K562 (cell line): ENCODE measurements around the gene TBC1D2B. TPM values are rescaled to one million over a fixed set of nuclear protein-coding genes. Genes with fewer than 3 reads are reported as not detected.

ENCODE experiments used
- ATAC-seq: fragments of 200-7000 bp; cut with Tn5 transposase; 3 replicates; pipeline ENCODE4 v1.9.1; 2020; ENCODE audit warnings: moderate library complexity
- BruUV-seq: library from RNA; stranded (reverse); fragments of 400-500 nt; replicated peaks from 2 replicates; lab custom pipeline; 2021; lab: Mats Ljungman, UMichigan
- CTCF ChIA-PET: fragments of 300-600 bp; formaldehyde crosslinking; extraction: SDS; loops from one replicate; lab custom pipeline; 2021; ENCODE audit warnings: low intra/inter-chr PET ratio; lab: Yijun Ruan, JAX
- POLR2A ChIA-PET: fragments of 300-600, 350-650 bp; sonication (Branson Sonifier 250); formaldehyde crosslinking; extraction: SDS; loops from one replicate; lab custom pipeline; 2021; ENCODE audit warnings: antibody characterized with exemption, inconsistent platforms; lab: Yijun Ruan, JAX
- DNase-seq, 4 experiments: peaks; one replicate each; pipeline versions ENCODE4 v3.0.0 to v3.0.0-alpha.2; 2011 to 2018; ENCODE audit warnings: low spot score in 3 of 4, mixed read lengths in 3 of 4; ENCODE audit errors: extremely low read depth in 1 of 4
- FAIRE-seq: peaks from 2 replicates; lab custom pipeline; 2011; peaks lifted over from hg19 to GRCh38; lab: Jason Lieb, UNC
- H2AFZ ChIP-seq: 2 replicates; pipeline ENCODE4 v1.6.0; 2011; ENCODE audit warnings: low read depth, low read length, control low read depth, inconsistent platforms
- H3K27ac ChIP-seq: fragments of 200-600 bp; 3 replicates; pipeline ENCODE4 v1.8.0; 2011; ENCODE audit warnings: low read depth, mild to moderate bottlenecking, control low read depth, inconsistent platforms, low read length, moderate library complexity, mixed read lengths; ENCODE audit errors: extremely low read depth
- H3K27me3 ChIP-seq, 2 experiments: fragments of 300-600 bp in 1 of 2; 2 replicates in 1 of 2; 3 replicates in 1 of 2; pipeline versions ENCODE4 v1.6.0 to v1.8.0; 2011; ENCODE audit warnings: inconsistent platforms in 2 of 2, low read length in 2 of 2, mild to moderate bottlenecking in 1 of 2, mixed read lengths in 1 of 2, moderate library complexity in 1 of 2; ENCODE audit not compliant: control insufficient read depth in 2 of 2, insufficient read depth in 2 of 2
- H3K36me3 ChIP-seq: fragments of 300-600 bp; 3 replicates; pipeline ENCODE4 v1.8.0; 2011; ENCODE audit warnings: mild to moderate bottlenecking, low read length, inconsistent platforms; ENCODE audit not compliant: control insufficient read depth, insufficient read depth
- H3K4me1 ChIP-seq, 2 experiments: fragments of 200-600 bp in 1 of 2; replicated peaks in 1 of 2; 2 replicates in 1 of 2; 3 replicates in 1 of 2; pipeline versions ENCODE4 v1.5.1 to v1.8.0; 2011; ENCODE audit warnings: inconsistent platforms in 2 of 2, low read length in 2 of 2, mild to moderate bottlenecking in 1 of 2, mixed read lengths in 1 of 2, moderate library complexity in 1 of 2; ENCODE audit not compliant: control insufficient read depth in 2 of 2, insufficient read depth in 2 of 2
- H3K4me2 ChIP-seq: 2 replicates; pipeline ENCODE4 v1.6.1; 2011; ENCODE audit warnings: low read length, control low read depth, inconsistent platforms, mixed read lengths; ENCODE audit not compliant: insufficient read depth
- H3K4me3 ChIP-seq: fragments of 200-600 bp; sonication (generic), shearing (Covaris generic); 2 replicates; pipeline ENCODE4 v1.5.1; 2016; ENCODE audit warnings: control low read depth, inconsistent platforms
- H3K79me2 ChIP-seq: fragments of 200-600 bp; 3 replicates; pipeline ENCODE4 v1.8.0; 2011; ENCODE audit warnings: low read length, inconsistent platforms; ENCODE audit not compliant: control insufficient read depth, insufficient read depth
- H3K9ac ChIP-seq, 2 experiments: 2 replicates each; pipeline versions ENCODE4 v1.6.0 to v1.6.1; 2011; ENCODE audit warnings: low read depth in 2 of 2, low read length in 2 of 2, control low read depth in 1 of 2, inconsistent platforms in 1 of 2, mild to moderate bottlenecking in 1 of 2, mixed read lengths in 1 of 2; ENCODE audit not compliant: insufficient read depth in 1 of 2
- H3K9me1 ChIP-seq: one replicate; pipeline ENCODE4 v1.6.0; 2011; ENCODE audit warnings: inconsistent platforms, mild to moderate bottlenecking, low read length, moderate library complexity; ENCODE audit not compliant: control insufficient read depth, insufficient read depth
- H3K9me3 ChIP-seq: replicated peaks from 2 replicates; pipeline ENCODE4 v1.5.1; 2011; ENCODE audit warnings: low read depth, low read length, inconsistent platforms; ENCODE audit not compliant: control insufficient read depth, insufficient read depth
- H4K20me1 ChIP-seq: replicated peaks from 2 replicates; pipeline ENCODE4 v1.6.1; 2011; ENCODE audit warnings: low read length, inconsistent platforms, mixed read lengths; ENCODE audit not compliant: control insufficient read depth, insufficient read depth
- HDAC1 ChIP-seq, 2 experiments: fragments of 450-650 bp; IDR thresholded peaks; 2 replicates each; pipeline ENCODE4 v1.6.1; 2016 to 2017; ENCODE audit warnings: inconsistent platforms in 1 of 2, mild to moderate bottlenecking in 1 of 2, moderate library complexity in 1 of 2
- MYBL2 ChIP-seq, 2 experiments: fragments of 450-650 bp in 1 of 2; sonication (generic) in 1 of 2; formaldehyde crosslinking in 1 of 2; IDR thresholded peaks; 2 replicates each; pipeline versions ENCODE4 v1.6.1 to v1.8.1; 2017 to 2022; ENCODE audit warnings: borderline replicate concordance in 1 of 2, inconsistent platforms in 1 of 2, low read depth in 1 of 2, mild to moderate bottlenecking in 1 of 2, missing genetic modification reagents in 1 of 2, moderate library complexity in 1 of 2
- WGBS: fragments of 100-300 bp; shearing (Covaris generic); methylation state at CpG from one replicate; pipeline ENCODE4 v1.1.6; 2016; ENCODE audit warnings: low coverage, mixed read lengths; ENCODE audit not compliant: insufficient coverage; ENCODE audit errors: missing lambda C conversion rate; 5-methylcytosine and 5-hydroxymethylcytosine counted together
- in situ Hi-C: fragments of 300-500 bp; cut with MboI; formaldehyde crosslinking; loops from 4 replicates; pipeline ENCODE4 v1.15.0; 2018; ENCODE audit warnings: inconsistent platforms, mixed read lengths
- intact Hi-C: fragments of 100-400 bp; cut with micrococcal nuclease; formaldehyde crosslinking; loops from 2 replicates; pipeline ENCODE4 v1.14.2; 2022
- polyA plus RNA-seq, 8 experiments: library from polyadenylated mRNA; depleted of rRNA in 4 of 8; stranded (reverse) in 5 of 8; unstranded in 3 of 8; fragments of >200 nt; fragmentation: Nextera tagmentation in 2 of 8; fragmentation: Illumina TruSeq in 1 of 8; extraction: Ambion mirVana in 2 of 8; extraction: Trizol in 1 of 8; gene quantifications; 2 replicates each; pipeline versions ENCODE4 v1.2.1 to v1.2.3, GENCODE V29; 2011 to 2014; ENCODE audit warnings: inconsistent platforms in 1 of 8, missing spikeins in 1 of 8
- total RNA-seq, 7 experiments: library from RNA; depleted of rRNA in 6 of 7; stranded (reverse); fragments of >200 nt in 6 of 7; fragmentation: Illumina TruSeq in 2 of 7; extraction: Trizol in 2 of 7; gene quantifications; 2 replicates each; pipeline versions ENCODE4 v1.2.1 to v1.2.3, GENCODE V29; 2011 to 2021; ENCODE audit warnings: low replicate concordance in 1 of 7
- TF ChIP-seq, protein P1 (sequence below): IDR thresholded peaks from 2 replicates; pipeline ENCODE4 v1.6.1; 2016; ENCODE audit warnings: missing genetic modification characterization, missing compliant biosample characterization

The TBC1D2B gene
- total and polyA plus RNA-seq, 9 of the 15 experiments (the other 6 are each of a cell fraction or from before 2014, with no cell fraction given): 0.15 to 16.3 (median 8.9) TPM

GRCh38 chr15:78040653-78041244, 36.8 kb downstream of the TBC1D2B start:
- no peaks in the 10 kb centered on the region for H3K79me2 ChIP-seq
- in situ Hi-C loops: no loop called here
- DNase-seq: no peak
- H3K4me1 ChIP-seq: peaks cover 0 to 10% of the 10 kb centered on the region in 2 experiments; a peak in 3 of 5 replicates
- TF ChIP-seq HDAC1 (IDR thresholded peaks at IDR 0.05) (no peak), MYBL2 (IDR thresholded peaks at IDR 0.05; ENCODE audit: low read depth) (no peak), MYBL2 (CRISPR knock-in tag; IDR thresholded peaks at IDR 0.05; ENCODE audit: borderline replicate concordance) (no peak)
- TF ChIP-seq, protein P1, sequence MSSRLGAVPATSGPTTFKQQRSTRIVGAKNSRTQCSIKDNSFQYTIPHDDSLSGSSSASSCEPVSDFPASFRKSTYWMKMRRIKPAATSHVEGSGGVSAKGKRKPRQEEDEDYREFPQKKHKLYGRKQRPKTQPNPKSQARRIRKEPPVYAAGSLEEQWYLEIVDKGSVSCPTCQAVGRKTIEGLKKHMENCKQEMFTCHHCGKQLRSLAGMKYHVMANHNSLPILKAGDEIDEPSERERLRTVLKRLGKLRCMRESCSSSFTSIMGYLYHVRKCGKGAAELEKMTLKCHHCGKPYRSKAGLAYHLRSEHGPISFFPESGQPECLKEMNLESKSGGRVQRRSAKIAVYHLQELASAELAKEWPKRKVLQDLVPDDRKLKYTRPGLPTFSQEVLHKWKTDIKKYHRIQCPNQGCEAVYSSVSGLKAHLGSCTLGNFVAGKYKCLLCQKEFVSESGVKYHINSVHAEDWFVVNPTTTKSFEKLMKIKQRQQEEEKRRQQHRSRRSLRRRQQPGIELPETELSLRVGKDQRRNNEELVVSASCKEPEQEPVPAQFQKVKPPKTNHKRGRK (tag): peak; percentile 95
- TF ChIP-seq, all 486 proteins: peak for 1
- Histone ChIP-seq H3K9me3 (no peaks in the 10 kb centered on the region), H3K9ac (no peak overlapping the region), H3K4me2 (no peak overlapping the region), H4K20me1 (0 out of 2 replicates have a peak, but pooled peaks cover 4% of the 10 kb centered on the region), H3K36me3 (peaks cover 4% of the 10 kb centered on the region; the same call in 1 of the 3 replicates), H3K27ac (no peak overlapping the region), H3K27me3 (no peaks in the 10 kb centered on the region), H3K9me1 (no peaks in the 10 kb centered on the region), H3K4me3 (no peak overlapping the region), H2AFZ (no peak overlapping the region)
- ChIA-PET POLR2A (no interaction called here), CTCF (no interaction called here)
- no peak for FAIRE-seq
- intact Hi-C loops: no loop called here
- no peak for ATAC-seq
- WGBS: 32% methylated on average over 1 of the region's 1 CpG
- BruUV-seq: no TSS peak
